Stimulated activated CD4-positive, alpha-beta T cell treated with anti-CD3 and anti-CD28 coated beads, Interleukin-15, amount 100 ng/mL, for 24 hours (primary cell): ENCODE measurements around the gene PWWP2A.
A peak's percentile ranks its signal among the peaks of the same experiment; 100 is the strongest.

Source experiments
- DNase-seq: peaks from one replicate; pipeline ENCODE4 v3.0.0-alpha.2; 2020

Gene PWWP2A

DNA sequence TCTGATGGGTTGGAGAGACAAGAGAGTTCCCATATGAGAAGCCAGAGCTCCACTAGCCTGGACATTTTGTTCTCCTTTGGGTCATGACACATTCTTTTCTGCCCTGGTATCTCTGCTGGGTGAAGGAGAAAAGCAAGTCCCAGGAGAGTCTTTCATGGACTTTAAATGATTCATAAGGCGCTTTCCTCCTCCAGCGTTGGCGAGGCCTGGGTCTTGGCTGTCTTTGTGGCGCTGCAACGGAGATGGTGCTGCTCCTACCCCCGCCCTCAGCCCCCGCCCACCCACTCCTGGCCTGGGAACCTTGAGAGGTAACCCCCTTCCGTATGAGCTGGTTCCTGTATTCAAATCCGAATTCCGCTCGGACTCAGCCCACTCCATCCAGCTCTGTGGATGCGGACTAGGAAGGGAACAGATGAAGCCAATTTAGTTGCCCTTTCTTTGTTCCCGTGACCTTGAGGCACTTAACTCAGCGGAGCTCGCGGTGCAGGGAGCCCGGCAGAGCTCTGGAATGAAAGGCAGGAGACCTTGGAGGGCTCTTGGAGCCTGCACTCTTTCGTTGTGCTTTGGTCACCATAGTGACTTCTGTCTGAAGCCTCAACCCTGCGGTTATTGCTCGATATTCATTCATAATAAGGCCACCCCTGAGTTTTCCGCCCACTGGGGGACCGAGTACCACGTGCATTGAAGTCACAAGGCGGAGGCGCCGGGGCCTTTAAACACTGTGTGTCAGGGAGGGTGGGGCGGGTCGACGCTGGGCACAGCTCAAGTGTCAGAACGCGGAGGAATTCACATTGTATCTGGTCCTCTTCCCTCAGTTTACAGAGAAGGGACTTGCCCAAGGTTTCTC, 14.0 kb upstream of the PWWP2A start:
- peak; percentile 3 for DNase-seq

- DNase-seq, result no peak
Observed at GRCh38 chr5:160129841-160130240, 10.6 kb upstream of the PWWP2A start.

DNA sequence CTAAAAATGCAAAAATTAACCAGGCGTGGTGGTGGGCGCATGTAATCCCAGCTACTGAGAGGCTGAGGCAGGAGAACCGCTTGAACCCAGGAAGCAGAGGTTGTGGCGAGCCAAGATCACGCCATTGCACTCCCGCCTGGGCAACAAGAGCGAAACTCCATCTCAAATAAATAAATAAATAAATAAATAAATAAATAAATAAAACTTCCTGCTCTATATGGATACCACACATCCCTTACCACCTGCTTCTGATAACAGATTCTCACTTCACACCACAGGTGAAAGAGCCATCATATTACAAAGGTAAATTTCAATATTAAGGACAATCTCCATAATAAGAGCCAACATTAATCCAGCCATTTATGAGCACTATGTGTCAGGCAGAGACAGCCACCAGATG, 9.4 kb upstream of the PWWP2A start:
- no peak for DNase-seq

GRCh38 chr5:160119905-160120266, 636 bp upstream of the PWWP2A start:
- no peak for DNase-seq

DNA sequence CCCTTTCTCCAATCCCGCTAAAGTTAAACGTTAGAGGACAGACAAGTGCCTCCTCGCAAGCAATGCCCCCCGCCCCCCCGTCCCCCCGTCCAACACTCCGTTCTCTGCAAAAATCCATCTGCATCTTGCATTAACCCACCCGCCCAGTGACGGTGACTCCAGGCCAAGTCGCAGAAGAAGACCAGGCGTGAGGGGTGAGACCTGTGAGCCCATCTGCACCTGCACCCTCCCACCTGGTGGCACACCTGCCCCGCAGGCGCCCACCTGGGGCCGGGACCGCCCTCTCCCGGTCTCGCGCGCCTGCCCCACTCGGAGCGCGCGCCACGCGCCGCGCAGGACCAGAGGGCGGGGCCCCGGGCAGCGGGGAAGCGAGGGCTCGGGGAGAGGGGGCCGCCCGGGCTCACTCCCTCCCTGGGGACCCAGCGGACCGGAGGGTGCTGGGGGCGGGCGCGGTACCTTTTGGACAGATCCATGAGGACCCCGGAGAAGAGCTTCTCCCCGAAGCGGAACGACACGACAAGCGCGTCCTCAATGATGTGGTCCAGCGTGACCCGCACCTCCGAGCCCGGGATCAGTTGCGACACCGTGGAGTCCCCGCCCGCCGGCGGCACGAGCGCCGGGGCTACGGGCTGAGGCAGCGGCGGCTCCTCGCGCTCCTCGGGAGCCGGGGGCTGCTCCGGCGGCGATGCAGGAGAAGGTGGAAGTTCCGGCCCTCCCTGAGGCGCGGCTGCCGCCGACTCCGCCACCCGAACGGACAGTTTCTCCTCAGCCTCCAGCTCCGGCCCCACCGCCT, 705 bp downstream of the PWWP2A start:
- DNase-seq, result peak; percentile 53

- DNase-seq, result no peak
Observed at GRCh38 chr5:160116991-160117390, 2.3 kb downstream of the PWWP2A start.

DNA sequence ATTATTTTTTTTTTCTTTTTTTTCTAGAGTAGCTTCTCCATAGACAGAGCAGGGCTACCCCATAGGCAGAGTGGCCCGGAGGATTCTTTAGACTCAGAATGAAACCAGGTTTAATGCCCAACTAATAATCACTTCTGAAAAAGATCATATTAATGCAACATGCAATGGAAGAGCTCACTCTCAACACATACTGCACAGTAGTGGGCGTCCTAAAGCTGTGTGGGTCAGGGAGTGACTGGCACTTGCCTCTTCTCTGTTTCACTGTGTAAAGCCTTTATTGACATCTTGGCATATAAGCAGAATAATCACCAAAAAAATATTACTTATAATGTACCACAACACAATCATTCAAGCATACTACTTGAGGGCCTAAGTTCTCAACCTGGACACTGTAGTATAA, 11.1 kb downstream of the PWWP2A start:
- DNase-seq, result no peak

DNA sequence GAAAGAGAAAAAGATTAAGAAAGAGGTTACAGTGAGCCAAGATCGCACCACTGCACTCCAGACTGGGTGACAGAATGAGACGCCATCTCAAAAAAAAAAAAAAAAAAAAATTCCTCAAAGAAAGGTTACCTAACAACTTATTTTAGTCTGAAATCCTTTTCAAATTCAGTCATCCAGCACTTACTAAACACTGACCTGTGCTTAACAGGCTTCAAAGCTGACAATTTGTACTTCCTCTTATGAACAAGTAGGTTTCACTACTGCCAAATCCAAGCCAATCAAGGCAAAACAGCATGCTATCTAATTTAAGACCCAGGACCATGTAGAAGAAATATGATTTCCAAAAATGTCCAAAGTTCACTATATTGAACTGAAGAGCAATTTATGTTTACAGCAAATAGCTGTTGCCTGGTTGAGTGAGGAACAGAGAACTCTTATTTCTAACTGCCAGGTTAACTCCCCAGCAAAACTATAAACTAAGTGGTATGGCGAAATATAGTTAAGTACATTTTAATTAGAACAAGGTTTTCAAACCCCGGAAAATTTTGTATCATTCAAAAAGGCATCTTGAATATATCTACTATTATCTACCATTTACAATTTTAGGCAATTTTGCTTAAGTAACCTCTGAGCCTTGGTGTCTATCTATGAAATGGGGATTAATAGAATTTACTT, 13.4 kb downstream of the PWWP2A start:
- DNase-seq, result no peak

GRCh38 chr5:160097991-160098390, 21.3 kb downstream of the PWWP2A start:
- no peak for DNase-seq

- no peak for DNase-seq
Observed at GRCh38 chr5:160096178-160096577, 23.1 kb downstream of the PWWP2A start.

DNA sequence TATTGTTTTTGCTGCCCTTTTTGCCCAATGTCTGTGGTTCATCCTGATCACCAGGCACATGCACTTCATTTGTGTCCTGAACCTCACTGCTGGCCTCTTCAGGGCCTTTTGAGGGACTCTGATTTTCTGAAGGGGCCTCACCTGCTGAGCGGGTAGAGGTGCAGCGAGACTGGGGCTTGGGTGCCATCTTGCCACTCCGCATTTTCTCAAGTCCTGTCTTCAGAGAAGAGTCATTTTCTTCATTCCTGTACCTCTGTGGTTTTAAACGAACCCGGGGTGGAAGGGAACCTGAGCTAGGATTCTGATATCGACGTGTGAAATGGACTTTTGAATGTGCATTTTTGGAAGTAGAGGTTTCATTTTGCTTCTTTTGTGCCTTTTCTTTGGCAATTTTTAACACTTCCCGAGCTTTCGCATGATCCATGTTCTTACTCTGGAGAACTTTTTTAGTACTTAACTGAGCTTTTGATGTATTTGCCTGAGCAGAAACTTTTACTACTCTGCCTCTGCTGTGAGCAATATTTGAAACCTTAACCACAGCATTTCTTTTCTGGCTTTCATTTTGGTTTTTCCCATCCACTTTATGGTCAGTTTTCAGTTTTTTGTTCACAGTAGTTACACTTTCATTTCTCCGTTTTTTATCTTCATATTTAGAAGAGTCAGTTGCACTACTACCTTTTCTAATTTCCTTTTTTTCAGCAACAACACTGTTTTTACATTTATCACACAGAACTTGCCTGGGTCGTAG, 26.1 kb downstream of the PWWP2A start:
- no peak for DNase-seq

- no peak for DNase-seq
Observed at GRCh38 chr5:160092514-160092913, 26.7 kb downstream of the PWWP2A start.

DNA sequence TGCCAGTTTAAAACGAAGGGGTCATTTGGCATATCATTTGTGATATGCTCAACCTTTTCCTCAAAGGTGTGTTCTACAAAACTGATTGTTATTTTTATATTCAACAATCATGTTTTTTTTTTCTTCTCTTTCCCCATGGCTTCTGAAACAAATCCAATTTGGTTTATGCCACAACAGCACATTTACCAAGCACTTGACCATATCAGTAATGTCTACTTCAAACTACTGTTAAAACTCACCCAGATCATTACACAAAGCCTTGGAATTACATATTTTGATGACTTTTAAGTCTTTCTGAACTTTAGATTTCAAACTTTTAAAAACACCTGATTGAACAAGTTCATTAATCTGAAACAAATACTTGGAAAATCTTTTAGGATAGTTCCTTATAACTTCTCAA, 29.2 kb downstream of the PWWP2A start:
- no peak for DNase-seq

DNA sequence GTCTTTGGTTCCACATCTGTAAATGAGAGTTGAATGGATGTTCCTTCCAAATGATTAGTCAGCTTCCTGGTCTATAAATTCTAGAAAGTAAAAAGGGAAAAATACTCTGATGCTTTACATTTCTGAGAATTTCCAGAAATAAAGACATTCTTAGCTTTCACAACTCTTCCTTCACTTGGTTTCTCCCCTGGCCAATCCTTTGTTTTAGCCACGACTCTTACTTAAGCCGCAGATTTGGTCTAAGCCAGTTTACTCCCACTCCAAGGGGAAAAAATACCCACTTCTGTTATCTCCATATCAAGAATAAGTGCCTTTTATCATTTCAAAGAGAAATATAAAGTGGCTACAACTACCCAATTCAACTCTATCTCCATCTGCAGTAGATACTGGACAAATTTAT, 29.7 kb downstream of the PWWP2A start:
- DNase-seq, result no peak

DNA sequence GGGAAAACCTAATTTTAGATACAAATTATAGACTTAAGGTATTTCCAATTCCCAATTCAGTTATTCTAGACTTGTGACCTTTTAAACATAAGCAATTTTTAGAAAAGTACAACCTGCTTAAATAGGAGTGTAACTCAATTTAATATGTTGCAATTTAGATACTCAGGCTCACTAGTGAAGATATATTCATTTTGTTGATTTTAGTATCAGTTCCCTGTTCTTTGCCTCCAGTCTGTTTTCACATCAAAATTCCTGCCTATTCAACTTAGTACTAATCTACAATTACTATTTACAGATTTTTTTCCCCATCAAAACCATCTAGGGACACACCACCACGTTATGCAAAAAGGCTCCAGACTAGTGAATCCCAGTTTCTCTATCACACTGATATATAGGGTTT, 30.4 kb downstream of the PWWP2A start:
- no peak for DNase-seq

DNA sequence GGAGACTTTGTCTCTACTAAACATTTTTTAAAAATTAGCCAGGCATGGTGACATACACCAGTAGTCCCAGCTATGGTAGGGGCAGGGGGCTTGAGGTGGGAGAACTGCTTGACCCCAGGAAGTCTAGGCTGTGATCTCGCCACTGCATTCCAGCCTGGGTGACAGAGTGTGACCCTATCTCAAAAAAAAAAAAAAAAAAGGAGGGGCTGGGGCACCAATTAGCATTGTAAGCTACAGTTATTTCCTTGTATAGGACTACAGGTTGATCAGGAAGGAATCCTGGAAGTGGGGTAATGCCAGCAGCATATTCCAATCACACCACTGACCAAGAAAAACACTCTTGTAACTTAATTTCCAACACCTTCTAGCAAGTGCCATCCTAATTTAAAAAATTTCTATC, 32.1 kb downstream of the PWWP2A start:
- no peak for DNase-seq

DNA sequence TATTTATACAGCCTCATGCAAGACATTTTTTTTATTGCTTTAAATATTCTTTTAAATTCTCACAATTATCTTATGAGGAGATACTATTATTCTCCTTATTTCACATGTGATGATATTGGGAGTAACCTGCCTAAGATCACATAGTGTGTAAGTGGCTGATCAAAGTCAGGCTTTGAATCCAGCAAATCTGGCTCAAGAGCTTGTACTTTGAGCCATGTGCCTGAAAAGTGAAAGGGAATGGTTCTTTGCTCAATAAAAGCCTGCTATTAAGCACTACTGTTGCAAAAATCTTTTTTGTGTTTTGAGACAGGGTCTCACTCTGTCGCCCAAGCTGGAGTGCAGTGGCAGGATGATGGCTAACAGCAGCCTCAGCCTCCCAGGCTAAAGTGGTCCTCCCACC, 35.1 kb downstream of the PWWP2A start:
- no peak for DNase-seq

- no peak for DNase-seq
Observed at GRCh38 chr5:160083501-160083900, 35.7 kb downstream of the PWWP2A start.

DNA sequence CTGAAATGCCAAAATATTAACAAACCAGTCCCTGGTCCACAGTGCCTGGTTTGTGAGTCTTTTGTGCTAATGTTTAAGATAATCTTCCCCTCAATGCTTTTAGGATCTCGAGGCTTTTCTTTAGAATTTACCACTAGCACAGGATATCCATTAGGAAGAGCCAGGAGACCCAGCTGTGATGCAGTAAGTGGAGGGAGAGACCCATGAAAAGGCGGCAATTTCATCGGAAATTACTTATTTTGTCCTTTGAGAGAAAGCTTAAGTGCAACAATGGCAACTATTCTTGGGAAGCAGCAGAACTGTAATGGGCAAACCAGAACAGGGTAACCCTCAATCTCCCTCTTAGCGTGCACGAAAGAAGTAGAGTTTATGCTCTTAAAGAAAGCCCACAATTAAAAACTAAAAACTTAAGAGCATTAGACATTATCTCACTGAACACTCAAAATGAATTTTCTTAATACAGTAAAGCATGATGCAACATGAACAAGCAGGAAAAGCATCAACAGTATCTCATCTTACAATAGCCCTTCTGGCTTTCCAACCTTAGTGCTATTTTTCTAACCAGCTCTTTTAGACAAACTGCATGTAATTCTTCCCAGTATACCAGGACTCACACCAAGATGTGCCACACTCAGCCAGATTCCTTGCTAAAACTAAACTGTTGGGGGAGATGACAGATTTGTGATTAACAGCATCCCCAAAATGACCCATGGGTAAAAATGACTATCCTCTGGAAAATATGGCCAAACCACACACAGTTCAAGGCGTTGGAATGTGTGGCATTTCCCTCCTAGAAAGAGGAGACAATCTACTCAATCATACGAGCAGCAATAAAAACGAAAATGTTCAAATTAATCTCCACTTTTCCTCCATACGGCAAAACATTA, 36.4 kb downstream of the PWWP2A start:
- no peak for DNase-seq

DNA sequence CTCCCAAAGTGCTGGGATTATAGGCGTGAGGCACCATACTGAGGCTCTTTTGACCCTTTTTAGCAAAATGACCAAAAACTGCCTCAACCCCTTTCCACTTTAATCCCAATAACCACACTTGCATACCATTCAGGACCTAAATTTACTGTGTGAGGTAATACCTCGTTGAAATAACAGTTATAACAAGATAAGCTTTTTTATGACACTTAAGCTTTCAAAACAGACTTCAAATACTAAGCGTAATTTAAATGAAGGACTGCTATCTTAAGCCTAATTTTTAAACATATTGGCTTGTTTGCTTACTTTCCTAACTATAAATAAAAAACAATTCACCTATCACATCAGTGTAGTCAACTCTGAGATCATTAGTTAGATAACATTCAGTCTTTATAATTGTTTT, 37.8 kb downstream of the PWWP2A start:
- no peak for DNase-seq

- DNase-seq, result no peak
Observed at GRCh38 chr5:160079753-160080152, 39.5 kb downstream of the PWWP2A start.

DNA sequence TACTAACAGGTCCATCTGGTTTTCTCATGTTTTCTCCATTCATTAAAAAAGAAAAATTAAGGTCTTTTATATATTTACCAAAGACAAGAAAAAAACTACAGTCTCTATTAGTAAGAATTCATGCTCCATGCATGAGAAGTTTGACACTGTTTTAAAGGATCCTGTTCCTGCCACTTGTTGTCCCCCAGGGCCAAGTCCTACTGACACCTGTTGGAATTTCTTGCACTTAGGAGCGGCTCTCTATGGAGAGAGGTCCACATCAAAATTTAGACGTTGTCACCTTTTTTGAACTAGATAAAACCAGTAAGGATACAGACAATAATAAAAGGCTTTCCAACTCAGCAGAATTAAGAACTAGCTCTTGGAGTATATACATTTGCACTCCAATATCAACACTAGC, 42.3 kb downstream of the PWWP2A start:
- DNase-seq, result no peak
